GM19193 (cell line): Measurements from ENCODE around the gene PRPF40A.

Source experiments
- POLR2A ChIP-seq: IDR thresholded peaks from 4 replicates; pipeline ENCODE4 v1.6.1; 2011; ENCODE audit not compliant: insufficient read depth, insufficient read length; ENCODE audit errors: extremely low read depth

The PRPF40A gene

DNA sequence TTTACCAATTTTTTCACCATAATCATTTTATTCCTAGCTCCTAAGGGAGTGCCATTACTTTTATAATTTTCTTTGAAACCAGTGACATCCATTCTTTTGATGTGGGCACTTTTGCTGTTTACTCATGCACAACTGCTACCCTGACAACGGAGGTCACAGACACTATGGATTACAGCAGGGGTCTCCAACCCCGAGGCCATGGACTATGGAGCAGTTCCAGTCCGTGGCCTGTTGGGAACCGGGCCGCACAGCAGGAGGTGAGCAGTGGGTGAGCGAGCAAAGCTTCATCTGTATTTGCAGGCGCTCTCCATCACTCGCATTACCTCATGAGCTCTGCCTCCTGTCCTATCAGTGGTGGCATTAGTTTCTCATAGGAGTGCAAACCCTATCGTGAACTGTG is 34.6 kb downstream of the PRPF40A start:
- no peak for TF ChIP-seq POLR2A

DNA sequence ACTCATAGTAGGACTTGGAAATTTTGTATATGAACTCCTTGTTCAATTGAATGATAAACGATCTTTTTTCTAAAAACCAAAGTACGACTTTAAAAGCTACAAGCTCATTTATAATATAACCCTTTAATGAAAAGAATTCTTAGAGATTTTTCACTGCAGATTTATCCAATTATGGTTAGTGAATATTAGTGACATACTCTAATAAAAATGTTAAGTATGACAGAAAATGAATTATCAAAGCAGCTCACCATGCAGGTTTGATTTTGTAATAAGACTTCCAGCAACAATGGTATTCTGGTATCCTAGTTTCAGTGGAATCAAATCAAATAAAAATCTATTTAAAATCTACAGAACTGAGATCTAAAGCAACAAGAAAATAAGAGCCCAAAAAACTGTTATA is 38.5 kb downstream of the PRPF40A start:
- TF ChIP-seq POLR2A: no peak

DNA sequence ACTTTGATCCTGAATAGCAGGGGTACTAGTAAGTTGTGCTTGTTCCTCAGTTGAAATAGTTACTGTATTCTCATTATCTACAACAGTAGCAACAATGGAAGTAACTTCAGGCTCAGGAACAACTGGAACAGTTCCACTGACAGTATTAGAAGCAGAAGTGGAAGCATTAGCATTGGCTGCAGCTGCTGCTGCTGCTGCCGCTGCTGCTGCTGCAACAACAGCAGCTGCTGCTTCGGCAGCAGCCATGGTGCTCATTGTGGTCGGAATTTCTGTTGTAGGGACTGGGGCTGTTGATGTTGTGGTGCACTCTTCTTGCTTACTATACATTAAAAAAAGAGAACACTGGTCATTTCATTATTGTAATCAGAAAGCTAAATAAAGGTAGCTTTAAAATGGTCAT is 40.8 kb downstream of the PRPF40A start:
- no peak for TF ChIP-seq POLR2A

DNA sequence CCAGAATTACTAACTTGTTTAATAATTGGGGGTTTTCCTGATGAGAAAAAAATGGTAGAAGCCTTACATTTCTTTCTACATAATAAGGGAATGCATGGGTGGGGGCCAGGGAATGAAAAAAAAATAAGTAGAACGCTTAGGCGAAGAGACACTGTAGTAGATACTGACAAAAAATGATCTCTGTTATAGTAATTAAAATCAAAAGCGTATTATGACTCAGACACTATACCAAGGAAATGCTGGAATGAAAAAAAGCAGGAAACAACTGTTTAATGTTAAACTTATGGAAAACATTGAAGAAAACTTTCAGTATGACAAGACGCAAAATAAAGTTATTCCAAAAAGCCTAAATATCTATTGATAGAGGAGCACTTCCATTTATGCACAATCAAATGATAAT is 42.9 kb downstream of the PRPF40A start:
- TF ChIP-seq POLR2A: no peak

DNA sequence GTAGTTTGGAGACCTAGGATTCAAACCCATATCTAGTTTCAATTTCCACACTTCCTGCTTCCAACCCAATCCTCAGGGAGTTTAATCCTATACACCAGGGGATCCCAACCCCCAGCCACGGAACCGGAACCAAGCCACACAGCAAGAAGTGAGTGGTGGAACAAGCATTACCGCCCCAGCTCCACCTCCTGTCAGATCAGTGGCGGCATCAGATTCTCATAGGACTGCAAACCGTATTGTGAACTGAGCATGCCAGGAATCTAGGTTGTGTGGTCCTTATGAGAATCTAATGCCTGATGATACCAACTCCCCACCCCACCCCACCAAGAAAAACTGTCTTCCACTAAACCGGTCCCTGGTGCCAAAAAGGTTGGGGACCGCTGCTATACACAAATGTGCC is 52.5 kb downstream of the PRPF40A start:
- TF ChIP-seq POLR2A: no peak

DNA sequence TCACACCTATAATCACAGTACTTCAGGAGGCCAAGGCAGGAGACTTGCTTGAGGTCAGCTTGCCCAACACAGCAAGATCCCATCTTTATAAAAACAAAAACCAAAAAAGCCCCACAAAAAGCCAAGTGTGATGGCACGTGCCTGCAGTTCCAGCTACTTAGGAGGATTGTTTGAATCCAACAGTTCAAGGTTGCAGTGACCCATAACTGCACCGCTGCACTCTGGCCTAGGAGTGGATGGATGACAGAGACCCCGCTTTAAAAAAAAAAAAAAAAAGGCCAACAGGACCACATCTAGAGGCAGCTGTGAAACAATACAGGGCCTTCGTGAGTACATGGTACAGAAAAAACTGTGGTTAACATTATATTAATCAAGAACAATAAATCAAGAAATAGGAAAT is 56.2 kb downstream of the PRPF40A start:
- no peak for TF ChIP-seq POLR2A

DNA sequence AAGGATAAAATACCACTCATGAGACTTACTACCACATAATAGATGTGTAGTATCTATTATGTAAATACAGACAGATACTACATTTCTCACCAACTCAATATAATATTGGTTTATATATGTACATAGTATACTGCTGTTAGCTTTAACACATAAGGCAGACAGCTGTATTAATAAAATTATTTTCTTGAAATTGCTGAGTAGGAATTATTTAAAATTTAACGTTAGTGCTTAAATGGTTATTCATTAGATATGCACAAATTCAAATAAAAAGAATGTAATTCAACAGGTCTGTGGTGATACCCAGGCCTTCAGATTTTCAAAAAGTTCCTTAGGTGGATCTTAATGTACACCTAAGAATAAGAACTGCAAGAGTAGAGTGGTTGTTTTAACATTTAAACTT is 59.0 kb downstream of the PRPF40A start:
- no peak for TF ChIP-seq POLR2A

DNA sequence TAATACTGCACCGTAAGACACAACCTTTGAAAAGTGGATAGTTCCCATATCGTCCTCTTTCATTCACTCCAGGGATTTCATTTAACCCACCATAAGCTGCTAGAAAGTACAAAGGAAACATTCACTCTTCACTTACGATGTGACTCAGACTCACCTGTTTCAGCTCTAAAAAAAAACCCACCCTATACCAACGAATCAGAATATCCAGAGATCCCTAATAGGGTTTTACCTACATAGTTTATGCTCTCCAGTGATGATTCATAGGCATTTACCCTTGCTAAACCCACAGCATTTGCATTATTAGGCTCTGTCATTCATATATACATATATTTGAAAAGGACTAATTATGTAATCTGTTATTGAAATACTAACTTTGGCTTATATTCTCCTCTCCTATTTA is 60.2 kb downstream of the PRPF40A start:
- no peak for TF ChIP-seq POLR2A

DNA sequence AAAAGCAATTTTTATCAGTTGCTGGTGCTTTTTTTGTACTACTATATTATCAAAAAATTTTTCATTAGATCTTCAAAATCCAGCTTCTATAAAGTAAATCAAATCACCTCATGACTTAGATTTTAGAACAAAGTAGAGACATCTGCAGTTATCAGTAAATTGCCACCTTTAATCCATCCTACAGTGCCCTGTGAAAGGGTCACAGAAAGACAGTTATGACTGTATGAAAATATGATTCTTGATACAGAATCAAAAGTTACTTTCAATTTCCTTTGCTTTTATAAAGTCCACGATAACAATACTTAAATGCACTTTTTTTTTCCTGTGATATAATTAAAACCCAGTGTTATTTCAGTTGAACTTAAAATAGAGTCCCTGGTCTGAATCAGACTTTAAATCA is 61.4 kb downstream of the PRPF40A start:
- no peak for TF ChIP-seq POLR2A

DNA sequence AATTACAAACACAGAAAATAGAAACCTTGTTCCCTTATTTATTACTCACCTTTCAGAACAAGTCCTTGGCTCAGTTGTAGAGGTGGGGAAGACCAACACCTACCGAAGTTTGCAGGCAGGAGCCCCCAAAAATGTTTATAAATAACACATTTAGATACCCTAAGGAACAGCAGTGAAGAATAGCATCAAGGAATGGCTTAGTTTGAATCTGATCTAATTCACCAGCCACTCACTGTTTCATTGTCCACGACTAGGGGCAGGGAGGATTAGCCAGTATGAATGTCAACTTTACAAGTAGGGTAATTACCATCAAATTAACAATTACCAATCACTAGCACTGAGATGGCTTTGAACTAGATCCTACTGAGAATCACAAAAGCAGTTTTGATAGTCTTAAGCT is 65.4 kb downstream of the PRPF40A start:
- TF ChIP-seq POLR2A: no peak

DNA sequence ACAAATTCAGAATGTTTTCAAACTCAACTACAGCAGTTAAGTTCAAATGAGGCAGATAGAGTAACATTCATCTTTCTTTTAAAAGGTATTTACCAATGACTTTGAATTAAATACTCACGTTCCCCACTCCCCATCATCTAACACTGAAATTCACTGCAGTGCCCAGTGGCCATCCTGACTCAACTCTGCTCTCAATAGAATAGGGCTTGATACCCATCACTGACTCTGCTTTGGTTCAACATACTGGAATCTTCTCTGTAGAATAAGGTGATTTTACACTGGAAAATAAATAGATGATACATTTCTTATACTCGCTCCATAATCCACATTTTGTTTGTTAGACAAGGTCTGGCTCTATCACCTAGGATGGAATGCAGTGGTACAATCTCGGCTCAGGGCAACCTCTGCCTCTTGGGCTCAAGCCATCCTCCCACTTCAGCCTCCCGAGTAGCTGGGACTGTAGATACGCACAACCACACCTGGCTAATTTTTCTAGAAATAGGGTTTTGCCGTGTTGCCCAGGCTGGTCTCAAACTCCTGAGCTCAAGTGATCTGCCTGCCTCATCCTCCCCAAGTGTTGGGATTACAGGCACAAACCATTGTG is 66.4 kb downstream of the PRPF40A start:
- no peak for TF ChIP-seq POLR2A

DNA sequence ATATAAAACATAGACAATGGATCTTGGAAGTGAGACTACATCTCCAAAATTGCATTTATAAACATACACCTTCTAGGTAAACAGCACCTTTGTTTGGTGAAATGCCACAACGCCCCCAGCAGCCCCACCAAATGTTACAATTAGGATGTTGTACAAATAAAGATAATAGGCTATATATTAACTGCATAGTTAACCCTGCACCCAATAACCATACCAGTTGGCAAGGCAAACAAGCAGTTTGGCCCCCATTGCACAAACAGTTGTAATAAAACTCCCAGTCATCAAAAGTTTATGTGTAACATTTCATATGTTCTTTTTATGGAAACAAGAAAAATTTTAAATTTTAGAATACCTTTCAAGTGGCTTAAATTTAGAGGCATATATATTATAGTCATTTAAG is 67.3 kb downstream of the PRPF40A start:
- TF ChIP-seq POLR2A: no peak

DNA sequence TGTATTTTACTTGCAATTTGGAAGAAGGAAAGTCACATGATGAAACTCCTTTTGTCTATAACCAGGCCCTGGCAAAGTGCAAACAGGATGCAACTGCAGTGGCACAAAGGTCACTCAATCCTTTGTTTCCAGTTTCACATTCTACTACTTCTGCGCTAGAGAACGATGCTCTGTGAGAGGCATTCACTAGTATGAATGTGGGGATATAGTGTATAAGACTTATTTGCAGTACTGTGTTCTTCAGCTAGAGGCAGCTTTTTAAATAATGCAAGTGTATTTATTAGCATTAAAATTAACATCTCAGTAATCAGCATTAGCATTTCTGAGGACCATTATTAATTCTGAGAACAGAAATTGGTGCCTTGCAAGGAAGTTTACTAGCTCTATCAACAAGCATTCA is 68.9 kb downstream of the PRPF40A start:
- TF ChIP-seq POLR2A: no peak

DNA sequence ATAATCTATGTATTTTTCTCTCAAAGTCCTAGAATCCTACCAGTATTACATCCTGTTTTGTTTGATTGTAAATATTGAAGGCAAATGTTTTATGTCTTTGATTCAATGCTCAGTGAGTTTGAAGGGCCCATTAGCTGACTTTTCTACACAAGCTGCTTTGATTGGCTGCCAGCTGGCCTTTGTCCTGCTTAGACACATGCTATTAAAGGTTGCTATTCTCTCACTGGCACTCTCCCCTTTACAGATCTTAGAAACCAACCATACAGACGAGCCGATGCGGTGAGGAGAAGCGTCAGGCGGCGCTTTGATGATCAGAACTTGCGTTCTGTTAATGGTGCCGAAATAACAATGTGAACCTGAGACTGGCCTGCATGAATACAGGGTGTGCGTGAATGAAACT is 69.7 kb downstream of the PRPF40A start:
- no peak for TF ChIP-seq POLR2A

DNA sequence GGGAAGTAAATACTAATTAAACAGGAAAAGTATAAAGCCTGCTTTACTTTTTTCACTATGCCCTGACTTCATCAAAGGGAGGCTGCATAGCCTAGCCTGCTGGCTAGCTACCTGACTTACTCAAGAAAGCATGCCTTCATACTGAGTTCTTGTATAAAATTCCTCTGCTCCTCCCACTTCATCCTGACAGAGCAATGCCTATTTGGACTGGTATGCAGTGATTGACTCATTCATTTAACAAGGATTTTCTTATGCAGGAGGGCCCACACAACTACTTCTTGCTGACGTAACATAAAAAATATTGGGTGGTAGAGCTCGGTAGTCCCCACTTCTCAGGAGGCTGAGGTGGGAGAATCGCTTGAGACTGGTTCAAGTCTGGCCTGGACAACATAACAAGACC is 70.5 kb downstream of the PRPF40A start:
- TF ChIP-seq POLR2A: no peak

DNA sequence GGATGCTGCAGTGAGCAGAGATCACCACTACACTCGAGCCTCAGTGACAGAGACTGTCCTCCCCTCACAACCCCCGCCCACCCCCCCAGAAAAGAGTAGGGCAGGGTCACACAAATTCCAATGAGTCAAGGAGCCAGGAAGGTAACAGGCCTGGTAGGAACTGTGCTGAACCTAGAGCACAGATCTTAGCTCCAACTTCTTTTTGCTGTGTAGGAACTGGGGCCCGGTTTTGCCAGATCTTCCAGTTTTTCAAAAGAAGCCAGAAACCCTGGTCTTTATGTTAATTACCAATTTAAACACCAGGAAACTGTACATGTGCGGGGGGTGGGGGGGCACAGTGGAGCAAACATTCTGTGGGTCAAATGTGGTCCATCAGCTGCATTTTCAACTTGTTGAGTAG is 71.0 kb downstream of the PRPF40A start:
- no peak for TF ChIP-seq POLR2A

DNA sequence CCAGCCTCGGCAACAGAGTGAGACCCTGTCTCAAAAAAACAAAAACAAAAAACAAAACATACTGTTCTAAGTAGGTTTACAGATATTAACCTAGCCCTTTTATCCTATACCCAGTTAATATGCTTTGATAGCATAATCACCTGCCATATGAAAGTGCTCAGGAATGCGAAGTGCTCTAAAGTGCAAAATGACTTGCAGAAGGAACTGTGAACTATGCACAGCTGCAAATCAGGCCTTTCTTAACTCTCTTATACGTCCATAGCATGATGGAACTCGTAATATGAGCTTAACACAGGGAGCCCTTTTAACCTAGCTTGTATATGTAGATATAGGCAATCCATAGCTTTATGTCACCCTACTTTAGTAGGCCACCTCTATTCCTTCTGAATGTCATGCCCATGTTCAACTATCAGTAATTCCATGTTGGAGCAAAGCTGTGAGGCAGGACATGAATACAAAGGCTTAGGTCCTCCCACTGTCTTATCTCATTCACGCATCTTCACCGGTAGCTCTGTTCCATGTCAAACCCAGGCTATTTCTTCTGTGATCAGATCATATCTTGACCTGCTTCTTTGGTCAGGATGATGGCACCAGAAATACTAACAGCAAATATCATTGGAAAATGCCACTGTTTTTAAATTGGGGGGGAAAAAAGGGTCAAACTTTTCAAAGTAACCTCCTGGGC is 72.9 kb downstream of the PRPF40A start:
- TF ChIP-seq POLR2A: no peak
